Measurements from ENCODE around the gene PODXL2.
"Not testable (repeated sequence)": the region's sequence is repeated elsewhere in the genome, so short reads cannot be mapped to it uniquely, and the experiment has no call there.

Gene PODXL2

DNA sequence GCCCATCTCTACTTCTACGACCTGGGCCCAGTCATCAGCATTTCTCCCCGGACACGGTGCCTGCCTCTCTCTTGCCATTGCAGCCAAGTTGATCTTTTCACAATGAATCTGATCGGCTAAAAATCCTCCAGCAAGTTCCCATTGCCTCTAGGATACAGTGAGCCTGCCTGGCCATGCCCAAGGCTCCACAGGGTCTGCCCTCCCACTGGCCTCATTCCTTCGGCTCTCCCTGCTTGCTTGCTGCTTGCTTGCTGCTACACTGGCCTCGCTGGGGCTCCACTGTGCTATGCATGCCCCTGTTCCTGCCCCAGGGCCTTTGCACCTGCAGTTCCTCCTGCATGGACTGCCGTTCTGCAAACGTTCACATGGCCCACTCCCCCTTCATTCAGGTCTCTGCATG lies 45.8 kb downstream of the PODXL2 start:
- H3K27ac ChIP-seq (ENCODE audit: low read length), result no peak overlapping the region
- peaks cover 7% of the 10 kb centered on the region for H3K27me3 ChIP-seq (ENCODE audit: control insufficient read depth, insufficient read depth, low read length)
- H3K36me3 ChIP-seq (ENCODE audit: control insufficient read depth, low read depth, low read length), result no peaks in the 10 kb centered on the region
- no peak overlapping the region for H3K9ac ChIP-seq (ENCODE audit: low read length)
- no peaks in the 10 kb centered on the region for H3K4me1 ChIP-seq (ENCODE audit: control insufficient read depth, low read depth, low read length)
- no peaks in the 10 kb centered on the region for H3K9me3 ChIP-seq (ENCODE audit: control insufficient read depth, low read depth, low read length)
- no peak overlapping the region for H3K4me3 ChIP-seq (ENCODE audit: low read length)

DNA sequence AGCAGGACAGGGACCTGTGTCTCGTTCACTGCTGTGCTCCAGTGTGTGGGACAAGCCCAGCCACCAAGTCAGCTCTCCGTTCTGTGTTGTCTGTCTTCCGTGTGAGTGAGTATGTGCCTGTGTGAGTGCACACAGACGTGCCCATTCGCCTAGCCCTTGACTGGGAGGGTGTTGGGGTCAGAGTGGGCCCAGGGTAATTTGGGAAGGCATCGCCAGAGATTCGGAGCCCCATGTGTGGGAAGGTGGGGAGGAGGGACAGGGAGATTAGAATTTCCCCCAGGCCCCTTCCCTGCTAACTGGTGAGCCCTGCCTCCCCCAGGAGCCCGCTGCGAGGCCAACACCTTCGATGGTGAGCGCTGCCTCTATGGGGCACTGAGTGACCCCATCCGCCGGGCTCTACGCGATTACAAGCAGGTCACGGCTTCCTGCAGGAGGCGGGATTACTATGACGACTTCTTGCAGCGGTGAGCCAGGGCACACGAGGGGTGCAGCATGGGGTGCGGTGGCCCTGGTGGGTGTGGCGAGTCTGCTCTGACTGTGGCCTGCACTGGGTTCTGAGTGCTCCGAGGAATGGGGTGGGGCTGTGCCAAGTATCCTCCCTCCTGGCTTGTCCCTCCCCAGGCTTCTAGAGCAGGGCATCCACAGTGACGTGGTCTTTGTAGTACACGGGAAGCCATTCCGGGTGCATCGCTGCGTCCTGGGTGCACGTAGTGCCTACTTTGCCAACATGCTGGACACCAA lies 46.8 kb downstream of the PODXL2 start:
- peaks cover 7% of the 10 kb centered on the region for H3K27me3 ChIP-seq (ENCODE audit: control insufficient read depth, insufficient read depth, low read length)
- no peak overlapping the region for H3K27ac ChIP-seq (ENCODE audit: low read length)
- H3K4me3 ChIP-seq (ENCODE audit: low read length), result no peak overlapping the region
- H3K4me1 ChIP-seq (ENCODE audit: control insufficient read depth, low read depth, low read length), result no peaks in the 10 kb centered on the region
- H3K9me3 ChIP-seq (ENCODE audit: control insufficient read depth, low read depth, low read length), result no peaks in the 10 kb centered on the region
- H3K9ac ChIP-seq (ENCODE audit: low read length), result no peak overlapping the region
- H3K36me3 ChIP-seq (ENCODE audit: control insufficient read depth, low read depth, low read length), result no peaks in the 10 kb centered on the region

DNA sequence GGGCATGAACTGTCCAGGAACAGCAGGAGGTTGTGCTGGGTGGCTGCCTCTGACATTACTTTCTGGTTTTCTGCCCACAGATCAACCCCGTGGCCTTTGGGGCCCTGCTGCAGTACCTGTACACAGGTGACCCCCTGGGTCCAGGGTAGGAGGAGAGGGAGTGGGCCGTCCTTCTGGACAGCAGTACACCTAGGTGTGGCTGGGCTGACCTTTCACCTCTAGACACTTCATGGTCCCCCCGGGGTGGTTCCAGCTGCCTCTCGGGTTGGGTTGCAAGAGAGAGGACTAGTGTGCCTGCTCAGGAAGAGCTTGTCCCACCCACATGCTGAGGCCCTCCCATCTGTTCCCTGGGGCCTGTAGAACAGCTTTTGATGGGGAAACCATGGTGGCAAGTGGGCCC lies 47.5 kb downstream of the PODXL2 start:
- Histone ChIP-seq H3K27me3 (ENCODE audit: control insufficient read depth, insufficient read depth, low read length) (peaks cover 7% of the 10 kb centered on the region), H3K9ac (ENCODE audit: low read length) (no peak overlapping the region), H3K4me3 (ENCODE audit: low read length) (no peak overlapping the region), H3K27ac (ENCODE audit: low read length) (no peak overlapping the region), H3K4me1 (ENCODE audit: control insufficient read depth, low read depth, low read length) (no peaks in the 10 kb centered on the region), H3K36me3 (ENCODE audit: control insufficient read depth, low read depth, low read length) (no peaks in the 10 kb centered on the region), H3K9me3 (ENCODE audit: control insufficient read depth, low read depth, low read length) (no peaks in the 10 kb centered on the region)

DNA sequence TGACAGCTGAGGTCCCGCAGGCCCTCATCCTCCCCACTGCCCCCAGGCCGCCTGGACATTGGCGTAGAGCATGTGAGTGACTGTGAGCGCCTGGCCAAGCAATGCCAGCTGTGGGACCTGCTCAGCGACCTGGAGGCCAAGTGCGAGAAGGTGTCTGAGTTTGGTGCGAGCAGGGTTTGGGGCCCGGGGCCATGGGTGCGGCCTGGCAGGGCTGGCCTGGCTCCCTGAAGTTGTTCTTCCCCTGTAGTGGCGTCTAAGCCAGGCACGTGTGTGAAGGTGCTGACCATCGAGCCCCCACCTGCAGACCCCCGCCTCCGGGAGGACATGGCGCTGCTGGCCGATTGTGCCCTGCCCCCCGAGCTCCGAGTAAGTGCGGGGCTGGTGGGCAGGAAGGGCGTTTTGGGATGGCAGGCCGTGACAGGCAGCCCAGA lies 48.0 kb downstream of the PODXL2 start:
- H3K36me3 ChIP-seq (ENCODE audit: control insufficient read depth, low read depth, low read length), result no peaks in the 10 kb centered on the region
- no peak overlapping the region for H3K9ac ChIP-seq (ENCODE audit: low read length)
- no peaks in the 10 kb centered on the region for H3K4me1 ChIP-seq (ENCODE audit: control insufficient read depth, low read depth, low read length)
- no peak overlapping the region for H3K27ac ChIP-seq (ENCODE audit: low read length)
- H3K4me3 ChIP-seq (ENCODE audit: low read length), result no peak overlapping the region
- peaks cover 7% of the 10 kb centered on the region for H3K27me3 ChIP-seq (ENCODE audit: control insufficient read depth, insufficient read depth, low read length)
- H3K9me3 ChIP-seq (ENCODE audit: control insufficient read depth, low read depth, low read length), result no peaks in the 10 kb centered on the region

DNA sequence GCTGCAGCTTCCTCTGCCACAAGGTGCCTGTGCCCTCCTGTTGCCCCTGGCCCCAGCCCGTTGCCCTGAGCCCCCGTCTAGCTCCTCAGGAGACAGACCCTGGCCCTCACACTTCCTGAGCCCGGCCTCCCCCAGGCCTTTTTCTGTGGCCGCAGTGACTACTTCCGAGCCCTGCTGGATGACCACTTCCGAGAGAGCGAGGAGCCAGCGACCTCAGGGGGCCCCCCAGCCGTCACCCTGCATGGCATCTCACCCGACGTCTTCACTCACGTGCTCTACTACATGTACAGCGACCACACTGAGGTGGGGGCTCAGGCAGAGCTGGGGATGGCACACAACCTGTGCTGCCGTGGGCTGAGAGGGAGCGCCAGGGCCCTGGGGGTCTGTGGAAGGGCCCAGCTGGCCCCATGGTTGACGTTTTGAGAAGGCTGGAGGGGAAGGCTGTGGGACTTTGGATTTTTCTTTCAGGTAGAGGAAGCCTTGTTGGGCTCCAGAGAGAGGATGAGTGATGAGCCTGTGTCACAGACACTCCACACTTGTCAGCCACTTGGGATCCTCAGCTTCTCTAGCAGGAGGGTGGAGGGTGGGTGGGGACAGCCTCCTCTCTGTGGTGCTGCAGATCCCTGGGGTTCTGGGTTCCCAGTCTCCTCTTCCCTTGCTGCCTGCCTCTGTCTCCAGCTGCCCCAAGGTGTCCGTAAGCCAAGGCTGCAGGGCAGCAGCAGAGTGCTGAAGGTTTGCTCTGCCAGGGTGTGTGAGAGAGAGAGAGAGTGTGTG lies 48.7 kb downstream of the PODXL2 start:
- Histone ChIP-seq H3K4me1 (ENCODE audit: control insufficient read depth, low read depth, low read length) (no peaks in the 10 kb centered on the region), H3K4me3 (ENCODE audit: low read length) (no peak overlapping the region), H3K27ac (ENCODE audit: low read length) (no peak overlapping the region), H3K9me3 (ENCODE audit: control insufficient read depth, low read depth, low read length) (no peaks in the 10 kb centered on the region), H3K27me3 (ENCODE audit: control insufficient read depth, insufficient read depth, low read length) (peaks cover 7% of the 10 kb centered on the region), H3K36me3 (ENCODE audit: control insufficient read depth, low read depth, low read length) (no peaks in the 10 kb centered on the region), H3K9ac (ENCODE audit: low read length) (no peak overlapping the region)

DNA sequence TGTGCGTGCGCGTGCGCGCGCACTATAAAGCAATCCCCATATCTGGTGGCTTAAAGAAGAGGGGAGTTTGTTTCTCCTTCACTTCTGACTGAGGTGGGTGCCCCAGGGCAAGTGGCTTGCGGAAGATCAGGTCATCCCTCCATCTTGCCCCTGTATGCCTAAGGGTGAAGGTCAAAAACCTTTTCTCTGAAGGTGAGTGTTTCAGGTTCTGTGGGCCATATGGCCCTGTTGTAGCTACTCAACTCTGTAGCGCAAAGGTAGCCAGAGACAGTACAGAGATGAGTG lies 49.3 kb downstream of the PODXL2 start:
- Histone ChIP-seq H3K4me3 (ENCODE audit: low read length) (no peak overlapping the region), H3K36me3 (ENCODE audit: control insufficient read depth, low read depth, low read length) (no peaks in the 10 kb centered on the region), H3K9ac (ENCODE audit: low read length) (no peak overlapping the region), H3K27ac (ENCODE audit: low read length) (no peak overlapping the region), H3K27me3 (ENCODE audit: control insufficient read depth, insufficient read depth, low read length) (peaks cover 7% of the 10 kb centered on the region), H3K9me3 (ENCODE audit: control insufficient read depth, low read depth, low read length) (no peaks in the 10 kb centered on the region), H3K4me1 (ENCODE audit: control insufficient read depth, low read depth, low read length) (no peaks in the 10 kb centered on the region)

DNA sequence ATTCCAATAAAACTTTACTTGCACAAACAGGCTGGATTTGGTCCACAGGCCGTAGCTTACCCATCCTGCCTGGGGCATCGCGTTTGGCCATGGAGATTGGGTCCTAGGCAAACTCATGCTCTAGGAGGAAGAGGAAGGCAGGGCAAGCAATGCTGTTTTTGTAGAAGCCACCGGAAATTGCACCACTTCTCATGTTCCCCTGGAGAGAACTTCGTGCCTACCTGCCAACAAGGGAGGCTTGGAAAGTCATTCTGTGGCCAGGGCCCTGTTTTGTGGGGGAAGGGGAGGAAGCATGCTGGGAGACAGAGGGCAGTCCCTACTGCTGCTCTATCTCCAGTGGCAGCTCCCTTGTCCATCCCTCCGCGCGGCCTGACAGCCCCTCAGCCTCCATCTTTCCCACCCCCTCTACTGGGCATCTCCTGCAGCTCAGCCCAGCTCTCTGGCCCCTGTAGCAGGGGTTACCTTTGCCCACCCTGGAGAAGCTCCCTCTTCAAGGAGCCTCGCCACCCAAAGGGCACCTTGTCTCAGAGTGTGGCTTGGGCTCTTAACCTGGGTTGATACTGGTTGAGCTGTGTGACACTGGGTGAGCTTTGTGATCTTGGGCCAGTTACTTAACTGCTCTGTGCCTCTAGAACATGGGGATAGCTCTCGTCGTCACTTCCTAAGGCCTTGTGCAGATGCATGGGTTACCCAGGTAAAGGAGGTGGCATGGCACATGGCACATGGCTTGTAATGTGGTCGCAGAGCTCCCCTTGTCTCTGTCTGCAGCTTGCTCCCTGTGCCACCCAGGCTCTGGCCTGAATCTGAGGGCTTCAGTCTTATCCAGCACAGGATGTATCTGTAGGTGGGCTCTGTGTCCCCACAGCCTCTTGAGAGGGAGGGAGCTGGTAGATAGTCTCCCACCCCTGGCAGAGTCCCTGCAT lies 49.9 kb downstream of the PODXL2 start:
- no peaks in the 10 kb centered on the region for H3K4me1 ChIP-seq (ENCODE audit: control insufficient read depth, low read depth, low read length)
- no peaks in the 10 kb centered on the region for H3K9me3 ChIP-seq (ENCODE audit: control insufficient read depth, low read depth, low read length)
- no peak overlapping the region for H3K9ac ChIP-seq (ENCODE audit: low read length)
- peaks cover 3% of the 10 kb centered on the region for H3K27me3 ChIP-seq (ENCODE audit: control insufficient read depth, insufficient read depth, low read length)
- no peak overlapping the region for H3K27ac ChIP-seq (ENCODE audit: low read length)
- H3K36me3 ChIP-seq (ENCODE audit: control insufficient read depth, low read depth, low read length), result no peaks in the 10 kb centered on the region
- no peak overlapping the region for H3K4me3 ChIP-seq (ENCODE audit: low read length)

DNA sequence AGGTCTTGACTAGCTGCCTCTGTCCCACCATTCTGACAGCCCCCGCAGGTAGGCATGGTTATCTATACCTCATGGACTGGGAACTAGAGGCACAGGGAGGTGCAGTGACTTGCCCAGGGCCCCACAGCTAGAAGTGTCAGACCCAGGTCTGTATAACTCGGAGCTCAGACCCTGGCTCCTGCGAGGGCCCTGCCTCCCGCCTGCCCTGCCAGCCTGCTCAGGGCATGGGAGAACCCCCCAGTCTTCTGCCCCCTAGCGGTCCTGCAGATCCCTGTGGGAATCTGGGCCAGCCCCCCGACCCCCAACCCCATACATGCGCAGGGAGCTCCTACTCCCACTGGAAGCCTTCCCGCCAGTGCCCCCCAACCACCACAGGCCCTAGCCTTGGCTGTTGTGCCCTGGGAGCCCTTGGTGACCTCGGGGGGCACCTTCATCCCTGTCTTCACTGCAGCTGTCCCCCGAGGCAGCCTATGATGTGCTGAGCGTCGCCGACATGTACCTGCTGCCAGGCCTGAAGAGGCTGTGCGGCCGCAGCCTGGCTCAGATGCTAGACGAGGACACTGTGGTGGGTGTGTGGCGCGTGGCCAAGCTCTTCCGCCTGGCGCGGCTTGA lies 50.7 kb downstream of the PODXL2 start:
- Histone ChIP-seq H3K36me3 (ENCODE audit: control insufficient read depth, low read depth, low read length) (no peaks in the 10 kb centered on the region), H3K27me3 (ENCODE audit: control insufficient read depth, insufficient read depth, low read length) (no peaks in the 10 kb centered on the region), H3K4me1 (ENCODE audit: control insufficient read depth, low read depth, low read length) (no peaks in the 10 kb centered on the region), H3K4me3 (ENCODE audit: low read length) (no peak overlapping the region), H3K9ac (ENCODE audit: low read length) (no peak overlapping the region), H3K27ac (ENCODE audit: low read length) (no peak overlapping the region), H3K9me3 (ENCODE audit: control insufficient read depth, low read depth, low read length) (no peaks in the 10 kb centered on the region)

DNA sequence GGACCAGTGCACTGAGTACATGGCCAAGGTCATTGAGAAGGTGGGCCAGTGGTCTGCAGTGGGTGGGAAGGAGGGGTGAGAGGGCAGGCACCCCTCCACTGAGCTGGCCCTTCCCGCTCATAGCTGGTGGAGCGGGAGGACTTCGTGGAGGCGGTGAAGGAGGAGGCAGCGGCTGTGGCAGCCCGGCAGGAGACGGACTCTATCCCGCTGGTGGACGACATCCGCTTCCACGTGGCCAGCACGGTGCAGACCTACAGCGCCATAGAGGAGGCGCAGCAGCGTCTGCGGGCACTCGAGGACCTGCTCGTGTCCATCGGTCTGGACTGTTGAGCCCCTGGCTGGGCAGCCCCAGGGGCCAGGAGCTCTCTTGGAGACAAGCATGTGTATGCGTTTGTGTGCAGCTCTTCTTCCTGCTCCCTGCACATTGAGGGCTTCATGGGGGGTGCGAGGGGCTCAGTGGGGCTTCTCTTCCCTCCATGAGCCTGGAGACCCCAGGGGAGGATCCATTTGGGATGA lies 51.2 kb downstream of the PODXL2 start:
- H3K36me3 ChIP-seq (ENCODE audit: control insufficient read depth, low read depth, low read length), result no peaks in the 10 kb centered on the region
- H3K27me3 ChIP-seq (ENCODE audit: control insufficient read depth, insufficient read depth, low read length), result no peaks in the 10 kb centered on the region

DNA sequence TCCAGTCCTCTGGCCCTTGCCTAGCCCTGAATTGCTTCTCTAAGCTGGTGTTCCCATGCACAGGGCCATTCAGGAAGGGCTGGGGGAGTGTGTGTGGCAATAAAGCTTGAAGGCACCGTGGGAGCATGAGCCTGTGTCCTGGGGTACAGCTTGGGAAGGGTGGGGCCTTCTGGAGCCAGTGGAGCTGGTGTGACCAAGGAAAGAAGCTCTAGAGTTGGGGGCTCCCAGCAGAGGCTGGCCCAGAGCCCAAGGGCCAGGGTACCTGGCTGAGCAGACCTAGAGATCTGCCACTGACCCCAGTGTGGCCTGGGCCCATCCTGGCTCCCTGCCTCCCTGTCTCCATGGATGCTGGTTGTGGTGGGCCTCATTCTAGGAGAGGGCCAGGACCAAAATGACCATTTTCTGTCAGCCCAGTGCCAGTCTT lies 51.8 kb downstream of the PODXL2 start:
- H3K36me3 ChIP-seq (ENCODE audit: control insufficient read depth, low read depth, low read length), result no peaks in the 10 kb centered on the region
- H3K4me3 ChIP-seq (ENCODE audit: low read length), result no peak overlapping the region
- no peaks in the 10 kb centered on the region for H3K9me3 ChIP-seq (ENCODE audit: control insufficient read depth, low read depth, low read length)
- no peak overlapping the region for H3K27ac ChIP-seq (ENCODE audit: low read length)
- H3K9ac ChIP-seq (ENCODE audit: low read length), result no peak overlapping the region
- no peaks in the 10 kb centered on the region for H3K27me3 ChIP-seq (ENCODE audit: control insufficient read depth, insufficient read depth, low read length)
- no peaks in the 10 kb centered on the region for H3K4me1 ChIP-seq (ENCODE audit: control insufficient read depth, low read depth, low read length)

More for the DNA sequence above, 51.2 kb downstream of the PODXL2 start:
- Histone ChIP-seq H3K4me1 (ENCODE audit: control insufficient read depth, low read depth, low read length) (no peaks in the 10 kb centered on the region), H3K4me3 (ENCODE audit: low read length) (no peak overlapping the region), H3K9ac (ENCODE audit: low read length) (no peak overlapping the region), H3K9me3 (ENCODE audit: control insufficient read depth, low read depth, low read length) (no peaks in the 10 kb centered on the region), H3K27ac (ENCODE audit: low read length) (no peak overlapping the region)

DNA sequence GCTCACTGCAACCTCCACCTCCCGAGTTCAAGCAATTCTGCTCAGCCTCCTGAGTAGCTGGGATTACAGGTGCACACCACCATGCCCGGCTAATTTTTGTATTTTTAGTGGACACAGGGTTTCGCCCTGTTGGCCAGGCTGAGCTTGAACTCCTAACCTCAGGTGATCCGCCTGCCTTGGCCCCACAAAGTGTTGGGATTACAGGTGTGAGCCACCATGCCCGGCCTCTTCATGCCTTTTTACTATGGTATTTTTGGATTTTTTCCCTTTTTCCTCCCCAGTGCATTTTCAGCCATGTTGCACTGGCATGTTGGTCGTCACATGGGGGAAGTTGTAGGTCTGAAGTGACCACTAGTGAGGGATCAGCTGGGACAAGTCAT lies 53.2 kb downstream of the PODXL2 start:
- H3K9me3 ChIP-seq (ENCODE audit: control insufficient read depth, low read depth, low read length); H3K9ac ChIP-seq (ENCODE audit: low read length); H3K4me3 ChIP-seq (ENCODE audit: low read length); H3K27me3 ChIP-seq (ENCODE audit: control insufficient read depth, insufficient read depth, low read length); H3K4me1 ChIP-seq (ENCODE audit: control insufficient read depth, low read depth, low read length); H3K27ac ChIP-seq (ENCODE audit: low read length); H3K36me3 ChIP-seq (ENCODE audit: control insufficient read depth, low read depth, low read length): not testable (repeated sequence)

All from iPS-18a (cell line).